ENCODE data around the gene ST3GAL3. TPM values are rescaled to one million over a fixed set of nuclear protein-coding genes. Genes with fewer than 3 reads are reported as not detected.
A peak's percentile ranks its signal among the peaks of the same experiment; 100 is the strongest.

The ST3GAL3 gene
- total RNA-seq, 4 donors from 2014 or later = 4.1 to 47.2 (median 19.0) TPM

- H3K4me1 ChIP-seq = no peaks in the 10 kb centered on the region
- no peak for DNase-seq
These were observed 88.8 kb downstream of the ST3GAL3 start for GRCh38 chr1:43796111-43796581.

GRCh38 chr1:43797891-43798290 lies 90.6 kb downstream of the ST3GAL3 start:
- TF ChIP-seq POLR2A (IDR thresholded peaks at IDR 0.05) = no peak
- no peak for TF ChIP-seq CTCF (IDR thresholded peaks at IDR 0.05)
- intact Hi-C loops (cut with DNase I; ENCODE audit: low total_unique reads) = no loop called here
- DNase-seq = no peak
- H3K4me1 ChIP-seq = no peaks in the 10 kb centered on the region
- H3K27me3 ChIP-seq = no peaks in the 10 kb centered on the region
- no peak overlapping the region for H3K27ac ChIP-seq
- no peaks in the 10 kb centered on the region for H3K9me3 ChIP-seq
- H3K36me3 ChIP-seq = no peaks in the 10 kb centered on the region
- H3K4me3 ChIP-seq = no peak overlapping the region

More at GRCh38 chr1:43796111-43796581, 88.8 kb downstream of the ST3GAL3 start:
- Histone ChIP-seq H3K9me3 (no peaks in the 10 kb centered on the region), H3K27ac (peak overlapping the region in 1 of 2 donors; percentile 55), H3K4me3 (no peak overlapping the region), H3K27me3 (no peaks in the 10 kb centered on the region), H3K36me3 (no peaks in the 10 kb centered on the region)
- intact Hi-C loops (cut with DNase I; ENCODE audit: low total_unique reads) = no loop called here
- TF ChIP-seq POLR2A (IDR thresholded peaks at IDR 0.05) (no peak), CTCF (IDR thresholded peaks at IDR 0.05) (no peak)

GRCh38 chr1:43799656-43800635 lies 92.6 kb downstream of the ST3GAL3 start:
- H3K36me3 ChIP-seq = no peaks in the 10 kb centered on the region
- H3K4me1 ChIP-seq = no peaks in the 10 kb centered on the region
- DNase-seq = no peak
- TF ChIP-seq CTCF (IDR thresholded peaks at IDR 0.05) (no peak), POLR2A (IDR thresholded peaks at IDR 0.05) (no peak)
- no peaks in the 10 kb centered on the region for H3K9me3 ChIP-seq
- no peak overlapping the region for H3K4me3 ChIP-seq
- H3K27ac ChIP-seq = no peak overlapping the region
- H3K27me3 ChIP-seq = no peaks in the 10 kb centered on the region
- intact Hi-C loops (cut with DNase I; ENCODE audit: low total_unique reads) = no loop called here

- DNase-seq = no peak
- Histone ChIP-seq H3K4me1 (no peaks in the 10 kb centered on the region), H3K27me3 (no peaks in the 10 kb centered on the region), H3K4me3 (no peak overlapping the region), H3K36me3 (no peaks in the 10 kb centered on the region), H3K9me3 (no peaks in the 10 kb centered on the region), H3K27ac (no peak overlapping the region)
- no peak for TF ChIP-seq POLR2A (IDR thresholded peaks at IDR 0.05)
- TF ChIP-seq CTCF (IDR thresholded peaks at IDR 0.05) = no peak
- intact Hi-C loops (cut with DNase I; ENCODE audit: low total_unique reads) = no loop called here
These were observed 93.4 kb downstream of the ST3GAL3 start for GRCh38 chr1:43800771-43801170.

GRCh38 chr1:43801203-43801602 lies 93.9 kb downstream of the ST3GAL3 start:
- Histone ChIP-seq H3K27ac (no peak overlapping the region), H3K4me1 (no peaks in the 10 kb centered on the region), H3K27me3 (no peaks in the 10 kb centered on the region), H3K36me3 (no peaks in the 10 kb centered on the region), H3K9me3 (no peaks in the 10 kb centered on the region), H3K4me3 (no peak overlapping the region)
- intact Hi-C loops (cut with DNase I; ENCODE audit: low total_unique reads) = no loop called here
- TF ChIP-seq CTCF (IDR thresholded peaks at IDR 0.05) (no peak), POLR2A (IDR thresholded peaks at IDR 0.05) (no peak)
- DNase-seq = no peak

Data from uterus (tissue), 4 donors.